Transverse colon (tissue), 4 donors: ENCODE data around the gene STAT2. TPM values are rescaled to one million over a fixed set of nuclear protein-coding genes. Genes with fewer than 3 reads are reported as not detected.
"Not testable (repeated sequence)": the region's sequence is repeated elsewhere in the genome, so short reads cannot be mapped to it uniquely, and the experiment has no call there.

Experiments used
- DNase-seq: peaks from one replicate; pipeline ENCODE4 v3.0.0-alpha.2; 2019
- H3K27ac ChIP-seq, 4 donors: fragments of 200-600 bp; sonication (generic); 2 replicates each; pipeline ENCODE4 v1.5.1; 2016 to 2018; ENCODE audit warnings: inconsistent platforms in 4 of 4
- H3K27me3 ChIP-seq: fragments of 200-600 bp; sonication (generic); 2 replicates; pipeline ENCODE4 v1.5.1; 2017; ENCODE audit warnings: inconsistent platforms
- H3K36me3 ChIP-seq, 4 donors: fragments of 200-600 bp; sonication (generic); 2 replicates each; pipeline ENCODE4 v1.5.1; 2017 to 2019; ENCODE audit warnings: inconsistent platforms in 4 of 4
- H3K4me1 ChIP-seq, 4 donors: fragments of 200-600 bp; sonication (generic); 2 replicates each; pipeline ENCODE4 v1.5.1; 2017 to 2020; ENCODE audit warnings: inconsistent platforms in 4 of 4
- H3K4me3 ChIP-seq, 4 donors: fragments of 200-600 bp; sonication (generic); 1 replicate in 1 of 4; 2 replicates in 3 of 4; pipeline versions ENCODE4 v1.5.1 to v1.6.1; 2017 to 2019; ENCODE audit warnings: inconsistent platforms in 4 of 4
- H3K9me3 ChIP-seq, 2 donors: fragments of 200-600 bp; sonication (generic); 2 replicates each; pipeline ENCODE4 v1.5.1; 2017 to 2019; ENCODE audit warnings: inconsistent platforms in 2 of 2
- CTCF ChIP-seq, 5 experiments: fragments of 200-600 bp in 3 of 5; fragments of 450-650 bp in 2 of 5; sonication (generic) in 3 of 5; IDR thresholded peaks; 1 replicate in 2 of 5; 2 replicates in 3 of 5; pipeline ENCODE4 v1.5.1; 2016 to 2017; ENCODE audit warnings: antibody characterized with exemption in 5 of 5, inconsistent platforms in 3 of 5, mild to moderate bottlenecking in 2 of 5, moderate library complexity in 1 of 5
- EP300 ChIP-seq: sonication (generic); formaldehyde crosslinking; IDR thresholded peaks from one replicate; pipeline ENCODE4 v1.6.1; 2017; ENCODE audit warnings: antibody characterized with exemption, low read depth
- POLR2A ChIP-seq: fragments of 450-650 bp; IDR thresholded peaks from one replicate; pipeline ENCODE4 v1.6.1; 2016; ENCODE audit warnings: antibody characterized with exemption, mild to moderate bottlenecking, moderate library complexity
- POLR2AphosphoS5 ChIP-seq, 3 donors: sonication (generic); formaldehyde crosslinking; IDR thresholded peaks; one replicate each; pipeline ENCODE4 v1.6.1; 2016; ENCODE audit warnings: antibody characterized with exemption in 3 of 3
- WGBS, 2 donors: methylation state at CpG; one replicate each; pipeline ENCODE4 v1.1.5; 2018; ENCODE audit warnings: low coverage in 1 of 2; 5-methylcytosine and 5-hydroxymethylcytosine counted together
- in situ Hi-C, 4 donors: fragments of 200-750 bp; cut with MboI; loops; one replicate each; pipeline versions ENCODE4 v1.15.0 to v1.15.1; 2017; ENCODE audit warnings: low sequenced_read_pairs in 3 of 4, low pct_ligation_motif_present in 1 of 4, low pct_unique_long_range_greater_than_20kb in 1 of 4
- intact Hi-C: fragments of 100-400 bp; cut with DNase I; formaldehyde crosslinking; loops from one replicate; pipeline ENCODE4 v1.15.1; 2023; ENCODE audit warnings: low total_unique reads
- total RNA-seq, 4 donors: library from RNA; depleted of rRNA; stranded (reverse); fragments of >200 nt; gene quantifications; one replicate each; pipeline ENCODE4 v1.1.0, GENCODE V29; 2016

The STAT2 gene
- total RNA-seq, 4 donors from 2014 or later, result 85.6 to 192 (median 115) TPM

GRCh38 chr12:56351325-56351724 is 8.6 kb downstream of the STAT2 start:
- Histone ChIP-seq H3K27me3 (no peaks in the 10 kb centered on the region), H3K27ac (no peak overlapping the region), H3K4me1 (no peaks in the 10 kb centered on the region), H3K4me3 (no peak overlapping the region), H3K9me3 (no peaks in the 10 kb centered on the region), H3K36me3 (peaks cover 0 to 85% (median 40%) of the 10 kb centered on the region in 4 donors)
- DNase-seq, result no peak
- WGBS, 2 donors, result 94% methylated on average over 2 of the region's 2 CpGs; no CpG with 5 or more reads in 1 of the 2 donors
- intact Hi-C loops, result no loop called here
- TF ChIP-seq CTCF (IDR thresholded peaks at IDR 0.05) (no peak), EP300 (no peak), POLR2AphosphoS5 (IDR thresholded peaks at IDR 0.05) (no peak), POLR2A (no peak)
- in situ Hi-C loops, result no loop called here

- in situ Hi-C loops (no loop called here), intact Hi-C loops (no loop called here)
- H3K27me3 ChIP-seq, result no peaks in the 10 kb centered on the region
- H3K4me1 ChIP-seq, result no peaks in the 10 kb centered on the region
- TF ChIP-seq EP300, result no peak
- TF ChIP-seq POLR2A, result no peak
- no peak for TF ChIP-seq POLR2AphosphoS5 (IDR thresholded peaks at IDR 0.05)
- TF ChIP-seq CTCF (IDR thresholded peaks at IDR 0.05), result no peak
- no peak overlapping the region for H3K4me3 ChIP-seq
- WGBS, 2 donors, result 82% methylated on average over 2 of the region's 2 CpGs; no CpG with 5 or more reads in 1 of the 2 donors
- H3K9me3 ChIP-seq, result no peaks in the 10 kb centered on the region
- peaks cover 0 to 86% (median 41%) of the 10 kb centered on the region in 4 donors for H3K36me3 ChIP-seq
- no peak overlapping the region for H3K27ac ChIP-seq
- DNase-seq, result no peak
Observed at GRCh38 chr12:56350662-56351061, 9.2 kb downstream of the STAT2 start.

GRCh38 chr12:56348776-56349175 is 11.1 kb downstream of the STAT2 start:
- Histone ChIP-seq H3K9me3 (no peaks in the 10 kb centered on the region), H3K4me3 (no peak overlapping the region), H3K27ac (no peak overlapping the region), H3K36me3 (peaks cover 0 to 77% (median 37%) of the 10 kb centered on the region in 4 donors), H3K27me3 (no peaks in the 10 kb centered on the region), H3K4me1 (no peaks in the 10 kb centered on the region)
- intact Hi-C loops (no loop called here), in situ Hi-C loops (loop anchor here in 1 of 4 donors (25.0 kb wide), 1 partner anchor 114 kb away; the partner anchor contains the start of genes MIP and SPRYD4)
- TF ChIP-seq EP300 (no peak), POLR2AphosphoS5 (IDR thresholded peaks at IDR 0.05) (no peak), CTCF (IDR thresholded peaks at IDR 0.05) (no peak), POLR2A (no peak)
- no peak for DNase-seq
- 97% methylated on average over 5 of the region's 5 CpGs; no CpG with 5 or more reads in 1 of the 2 donors for WGBS, 2 donors

GRCh38 chr12:56347255-56347654 is 12.7 kb downstream of the STAT2 start:
- H3K4me3 ChIP-seq, H3K27me3 ChIP-seq, H3K9me3 ChIP-seq, H3K4me1 ChIP-seq, H3K27ac ChIP-seq, intact Hi-C loops, DNase-seq: not testable (repeated sequence)
- in situ Hi-C loops, result loop anchor here in 1 of 4 donors (25.0 kb wide), 1 partner anchor 115 kb away; the partner anchor contains the start of genes MIP and SPRYD4
- H3K36me3 ChIP-seq, result peaks cover 0 to 70% (median 34%) of the 10 kb centered on the region in 4 donors
- 89 to 90% methylated on average over 2 to 9 of the region's 9 CpGs for WGBS, 2 donors

GRCh38 chr12:56346675-56347074 is 13.2 kb downstream of the STAT2 start:
- Histone ChIP-seq H3K9me3 (no peaks in the 10 kb centered on the region), H3K27ac (no peak overlapping the region), H3K4me1 (no peaks in the 10 kb centered on the region), H3K27me3 (no peaks in the 10 kb centered on the region), H3K36me3 (peaks cover 0 to 68% (median 33%) of the 10 kb centered on the region in 4 donors), H3K4me3 (no peak overlapping the region)
- intact Hi-C loops (no loop called here), in situ Hi-C loops (loop anchor here in 1 of 4 donors (25.0 kb wide), 1 partner anchor 116 kb away; the partner anchor contains the start of genes MIP and SPRYD4)
- no peak for TF ChIP-seq POLR2AphosphoS5 (IDR thresholded peaks at IDR 0.05)
- DNase-seq, result no peak
- 80% methylated on average over 7 of the region's 7 CpGs; no CpG with 5 or more reads in 1 of the 2 donors for WGBS, 2 donors

- intact Hi-C loops, H3K27me3 ChIP-seq, H3K9me3 ChIP-seq, H3K4me1 ChIP-seq, H3K4me3 ChIP-seq, DNase-seq, H3K27ac ChIP-seq: not testable (repeated sequence)
- WGBS, 2 donors, result 97 to 100% methylated on average over 2 of the region's 2 CpGs
- H3K36me3 ChIP-seq, result peaks cover 0 to 32% (median 12%) of the 10 kb centered on the region in 4 donors
- in situ Hi-C loops, result loop anchor here in 1 of 4 donors (25.0 kb wide), 1 partner anchor 120 kb away; the partner anchor contains the start of genes MIP and SPRYD4
Observed at GRCh38 chr12:56342290-56342689, 17.6 kb downstream of the STAT2 start.
